GM12878 (cell line): ENCODE results near the gene ZNF324. TPM values are rescaled to one million over a fixed set of nuclear protein-coding genes. Genes with fewer than 3 reads are reported as not detected.

Experiments
- ATAC-seq: fragments of 200-7000 bp; cut with Tn5 transposase; 3 replicates; pipeline ENCODE4 v1.9.1; 2020; ENCODE audit warnings: mild to moderate bottlenecking, moderate library complexity
- BruUV-seq: library from RNA; stranded (reverse); fragments of 400-500 nt; replicated peaks from 2 replicates; lab custom pipeline; 2021; lab: Mats Ljungman, UMichigan
- CTCF ChIA-PET: fragments of 300-600 bp; sonication (Branson Sonifier 250); formaldehyde crosslinking; extraction: SDS; loops from one replicate; lab custom pipeline; 2021; ENCODE audit warnings: inconsistent platforms; lab: Yijun Ruan, JAX
- POLR2A ChIA-PET: fragments of 350-600 bp; formaldehyde crosslinking; extraction: SDS; loops from one replicate; lab custom pipeline; 2021; ENCODE audit warnings: inconsistent platforms; lab: Charles Lee
- RAD21 ChIA-PET: fragments of 300-600 bp; sonication (Branson Sonifier 250); formaldehyde crosslinking; loops from one replicate; lab custom pipeline; 2023; ENCODE audit warnings: antibody characterized with exemption; ENCODE audit not compliant: unreplicated experiment; lab: Charles Lee
- SMC1A ChIA-PET: fragments of 300-600 bp; sonication (Branson Sonifier 250); formaldehyde crosslinking; loops from one replicate; lab custom pipeline; 2023; ENCODE audit not compliant: unreplicated experiment, uncharacterized antibody; lab: Charles Lee
- DNase-seq: peaks from one replicate; pipeline ENCODE4 v3.0.0-alpha.2; 2011; ENCODE audit warnings: low read depth, low spot score
- FAIRE-seq: peaks from 3 replicates; lab custom pipeline; 2011; peaks lifted over from hg19 to GRCh38; lab: Jason Lieb, UNC
- H2AFZ ChIP-seq: 2 replicates; pipeline ENCODE4 v1.6.0; 2011; ENCODE audit warnings: low read depth, low read length, control low read depth; ENCODE audit not compliant: control insufficient read depth
- H3K27ac ChIP-seq: 2 replicates; pipeline ENCODE4 v1.5.1; 2011; ENCODE audit warnings: control low read depth; ENCODE audit not compliant: control insufficient read depth, insufficient read depth
- H3K27me3 ChIP-seq, 2 experiments: replicated peaks in 1 of 2; 2 replicates each; pipeline versions ENCODE4 v1.6.0 to v1.6.1; 2011; ENCODE audit warnings: low read length in 1 of 2; ENCODE audit not compliant: control insufficient read depth in 2 of 2, insufficient read depth in 2 of 2
- H3K36me3 ChIP-seq, 2 experiments: 2 replicates each; pipeline ENCODE4 v1.5.1; 2011; ENCODE audit warnings: low read length in 1 of 2; ENCODE audit not compliant: control insufficient read depth in 2 of 2, insufficient read depth in 2 of 2
- H3K4me1 ChIP-seq: 2 replicates; pipeline ENCODE4 v1.6.1; 2011; ENCODE audit warnings: mild to moderate bottlenecking, low read length, moderate library complexity, mixed read lengths; ENCODE audit not compliant: control insufficient read depth, insufficient read depth
- H3K4me2 ChIP-seq: 2 replicates; pipeline ENCODE4 v1.6.0; 2011; ENCODE audit warnings: control low read depth; ENCODE audit not compliant: control insufficient read depth, insufficient read depth
- H3K4me3 ChIP-seq: fragments of 200-600 bp; sonication (generic); 2 replicates; pipeline ENCODE4 v1.5.1; 2016
- H3K79me2 ChIP-seq: 2 replicates; pipeline ENCODE4 v1.6.0; 2011; ENCODE audit warnings: low read length; ENCODE audit not compliant: control insufficient read depth, insufficient read depth
- H3K9ac ChIP-seq: 2 replicates; pipeline ENCODE4 v1.8.0; 2011; ENCODE audit warnings: low read length, control low read depth, mixed read lengths; ENCODE audit not compliant: control insufficient read depth, insufficient read depth
- H3K9me3 ChIP-seq: replicated peaks from 3 replicates; pipeline ENCODE4 v1.5.1; 2011; ENCODE audit warnings: mild to moderate bottlenecking, low read length; ENCODE audit not compliant: control insufficient read depth, insufficient read depth
- H4K20me1 ChIP-seq: 2 replicates; pipeline ENCODE4 v1.6.0; 2011; ENCODE audit not compliant: control insufficient read depth, insufficient read depth
- GABPA ChIP-seq: IDR thresholded peaks from 2 replicates; pipeline ENCODE4 v1.6.1; 2014; ENCODE audit warnings: antibody characterized with exemption, low read depth, mild to moderate bottlenecking, inconsistent platforms
- JUND ChIP-seq: IDR thresholded peaks from 2 replicates; pipeline ENCODE4 v1.6.1; 2012; ENCODE audit warnings: low read depth, mild to moderate bottlenecking, low read length, improper control_type of control experiment, moderate library complexity
- MEF2A ChIP-seq: IDR thresholded peaks from 2 replicates; pipeline ENCODE4 v1.6.1; 2011; ENCODE audit warnings: low read depth, mild to moderate bottlenecking, low read length, moderate library complexity; ENCODE audit not compliant: insufficient read depth
- WGBS: methylation state at CpG from one replicate; pipeline ENCODE4 v1.1.6; 2016; ENCODE audit warnings: low lambda C conversion rate; ENCODE audit not compliant: insufficient replicate concordance, insufficient coverage; ENCODE audit errors: missing lambda C conversion rate; 5-methylcytosine and 5-hydroxymethylcytosine counted together
- in situ Hi-C: fragments of 300-500 bp; cut with MboI; formaldehyde crosslinking; loops from 9 replicates; pipeline ENCODE4 v1.14.3; 2018; ENCODE audit warnings: mixed read lengths
- intact Hi-C: fragments of 100-400 bp; cut with micrococcal nuclease; formaldehyde crosslinking; loops from one replicate; pipeline ENCODE4 v1.14.2; 2022; ENCODE audit not compliant: unreplicated experiment
- polyA plus RNA-seq, 11 experiments: library from polyadenylated mRNA; depleted of rRNA in 4 of 11; unstranded in 6 of 11; stranded (reverse) in 5 of 11; fragments of >200 nt; fragmentation: Nextera tagmentation in 4 of 11; fragmentation: Illumina TruSeq in 1 of 11; extraction: Ambion mirVana in 4 of 11; extraction: Trizol in 1 of 11; gene quantifications; 1 replicate in 1 of 11; 2 replicates in 10 of 11; pipeline versions ENCODE4 v1.2.1 to v1.2.3, GENCODE V29; 2011 to 2016; ENCODE audit warnings: inconsistent platforms in 2 of 11, missing spikeins in 2 of 11, low read depth in 1 of 11
- total RNA-seq, 4 experiments: library from RNA; depleted of rRNA in 3 of 4; stranded (reverse); fragments of >200 nt in 3 of 4; fragmentation: Illumina TruSeq in 1 of 4; extraction: Trizol in 1 of 4; gene quantifications; 2 replicates each; pipeline versions ENCODE4 v1.2.1 to v1.2.3, GENCODE V29; 2013 to 2021
- TF ChIP-seq, protein P1 (sequence below): IDR thresholded peaks from 2 replicates; pipeline ENCODE4 v1.6.1; 2012; ENCODE audit warnings: improper control_type of control experiment, low read depth, low read length; ENCODE audit not compliant: insufficient replicate concordance

The ZNF324 gene
- total and polyA plus RNA-seq, 10 of the 15 experiments (the other 5 are each of a cell fraction or from before 2014, with no cell fraction given): 0.71 to 13.9 (median 7.0) TPM

DNA sequence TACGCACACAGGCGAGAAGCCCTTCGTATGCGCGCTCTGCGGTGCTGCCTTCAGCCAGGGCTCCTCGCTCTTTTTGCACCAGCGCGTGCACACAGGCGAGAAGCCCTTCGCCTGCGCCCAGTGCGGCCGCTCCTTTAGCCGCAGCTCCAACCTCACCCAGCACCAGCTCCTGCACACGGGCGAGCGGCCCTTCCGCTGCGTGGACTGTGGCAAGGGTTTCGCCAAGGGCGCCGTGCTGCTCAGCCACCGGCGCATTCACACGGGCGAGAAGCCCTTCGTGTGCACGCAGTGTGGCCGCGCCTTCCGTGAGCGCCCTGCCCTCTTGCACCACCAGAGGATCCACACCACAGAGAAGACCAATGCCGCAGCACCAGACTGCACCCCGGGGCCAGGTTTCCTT lies 10.8 kb upstream of the ZNF324 start:
- peaks cover 0 to 2% of the 10 kb centered on the region in 2 experiments; a peak in 1 of 4 replicates for H3K36me3 ChIP-seq
- no TSS peak for BruUV-seq
- peaks cover under 1% of the 10 kb centered on the region; the same call in 1 of the 2 replicates for H3K4me1 ChIP-seq
- DNase-seq (no peak), FAIRE-seq (no peak), ATAC-seq (no peak)
- no peaks in the 10 kb centered on the region for H3K9me3 ChIP-seq
- in situ Hi-C loops (no loop called here), intact Hi-C loops (no loop called here)
- no peak overlapping the region for H3K27ac ChIP-seq
- ChIA-PET POLR2A (no interaction called here), CTCF (no interaction called here), RAD21 (no interaction called here), SMC1A (no interaction called here)
- H3K79me2 ChIP-seq: no peaks in the 10 kb centered on the region; the same call in 1 of the 2 replicates
- no peaks in the 10 kb centered on the region for H3K27me3 ChIP-seq
- H4K20me1 ChIP-seq: no peaks in the 10 kb centered on the region
- TF ChIP-seq, protein P1, sequence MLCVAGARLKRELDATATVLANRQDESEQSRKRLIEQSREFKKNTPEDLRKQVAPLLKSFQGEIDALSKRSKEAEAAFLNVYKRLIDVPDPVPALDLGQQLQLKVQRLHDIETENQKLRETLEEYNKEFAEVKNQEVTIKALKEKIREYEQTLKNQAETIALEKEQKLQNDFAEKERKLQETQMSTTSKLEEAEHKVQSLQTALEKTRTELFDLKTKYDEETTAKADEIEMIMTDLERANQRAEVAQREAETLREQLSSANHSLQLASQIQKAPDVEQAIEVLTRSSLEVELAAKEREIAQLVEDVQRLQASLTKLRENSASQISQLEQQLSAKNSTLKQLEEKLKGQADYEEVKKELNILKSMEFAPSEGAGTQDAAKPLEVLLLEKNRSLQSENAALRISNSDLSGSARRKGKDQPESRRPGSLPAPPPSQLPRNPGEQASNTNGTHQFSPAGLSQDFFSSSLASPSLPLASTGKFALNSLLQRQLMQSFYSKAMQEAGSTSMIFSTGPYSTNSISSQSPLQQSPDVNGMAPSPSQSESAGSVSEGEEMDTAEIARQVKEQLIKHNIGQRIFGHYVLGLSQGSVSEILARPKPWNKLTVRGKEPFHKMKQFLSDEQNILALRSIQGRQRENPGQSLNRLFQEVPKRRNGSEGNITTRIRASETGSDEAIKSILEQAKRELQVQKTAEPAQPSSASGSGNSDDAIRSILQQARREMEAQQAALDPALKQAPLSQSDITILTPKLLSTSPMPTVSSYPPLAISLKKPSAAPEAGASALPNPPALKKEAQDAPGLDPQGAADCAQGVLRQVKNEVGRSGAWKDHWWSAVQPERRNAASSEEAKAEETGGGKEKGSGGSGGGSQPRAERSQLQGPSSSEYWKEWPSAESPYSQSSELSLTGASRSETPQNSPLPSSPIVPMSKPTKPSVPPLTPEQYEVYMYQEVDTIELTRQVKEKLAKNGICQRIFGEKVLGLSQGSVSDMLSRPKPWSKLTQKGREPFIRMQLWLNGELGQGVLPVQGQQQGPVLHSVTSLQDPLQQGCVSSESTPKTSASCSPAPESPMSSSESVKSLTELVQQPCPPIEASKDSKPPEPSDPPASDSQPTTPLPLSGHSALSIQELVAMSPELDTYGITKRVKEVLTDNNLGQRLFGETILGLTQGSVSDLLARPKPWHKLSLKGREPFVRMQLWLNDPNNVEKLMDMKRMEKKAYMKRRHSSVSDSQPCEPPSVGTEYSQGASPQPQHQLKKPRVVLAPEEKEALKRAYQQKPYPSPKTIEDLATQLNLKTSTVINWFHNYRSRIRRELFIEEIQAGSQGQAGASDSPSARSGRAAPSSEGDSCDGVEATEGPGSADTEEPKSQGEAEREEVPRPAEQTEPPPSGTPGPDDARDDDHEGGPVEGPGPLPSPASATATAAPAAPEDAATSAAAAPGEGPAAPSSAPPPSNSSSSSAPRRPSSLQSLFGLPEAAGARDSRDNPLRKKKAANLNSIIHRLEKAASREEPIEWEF: no peak
- TF ChIP-seq MEF2A (no peak), GABPA (no peak), JUND (no peak)
- H3K4me2 ChIP-seq: no peak overlapping the region
- no peak overlapping the region for H2AFZ ChIP-seq
- no peak overlapping the region for H3K9ac ChIP-seq
- no peak overlapping the region for H3K4me3 ChIP-seq
- 99% methylated on average over 29 of the region's 35 CpGs for WGBS
